ENCODE data around the gene KCNB1. TPM values are rescaled to one million over a fixed set of nuclear protein-coding genes. Genes with fewer than 3 reads are reported as not detected.

The KCNB1 gene
- total and polyA plus RNA-seq, 4 donors: under 0.01 to 3.4 (median 1.4) TPM

- no peak overlapping the region for H3K9ac ChIP-seq (ENCODE audit: low read depth in 1 of 2, low read length in 2 of 2)
- 62% methylated on average over 6 of the region's 6 CpGs for WGBS
- no peaks in the 10 kb centered on the region for H3K9me3 ChIP-seq (ENCODE audit: control insufficient read depth in 4 of 4, low read length in 3 of 4)
- no peak for DNase-seq (ENCODE audit: low spot score)
- H3K4me3 ChIP-seq (ENCODE audit: low read depth in 1 of 3, low read length in 3 of 3): no peak overlapping the region
- H3K36me3 ChIP-seq (ENCODE audit: control insufficient read depth in 4 of 4, insufficient read depth in 3 of 4, low read depth in 1 of 4, low read length in 3 of 4): no peaks in the 10 kb centered on the region
- TF ChIP-seq ZBTB33 (IDR thresholded peaks at IDR 0.05) (no peak), SP1 (IDR thresholded peaks at IDR 0.05) (no peak), ATF3 (IDR thresholded peaks at IDR 0.05) (no peak), YY1 (IDR thresholded peaks at IDR 0.05) (no peak), FOXA2 (IDR thresholded peaks at IDR 0.05) (no peak), JUND (IDR thresholded peaks at IDR 0.05) (no peak), MAX (IDR thresholded peaks at IDR 0.05) (no peak), CTCF (IDR thresholded peaks at IDR 0.05; ENCODE audit: low read depth, low read length, missing input control) (no peak), RAD21 (IDR thresholded peaks at IDR 0.05) (no peak), EGR1 (IDR thresholded peaks at IDR 0.05; ENCODE audit: low read depth in 2 of 2) (no peak), TAF1 (conservative IDR thresholded peaks at IDR 0.05) (no peak), FOXA1 (IDR thresholded peaks at IDR 0.05) (no peak), RXRA (IDR thresholded peaks at IDR 0.05) (no peak), HNF4G (IDR thresholded peaks at IDR 0.05) (no peak), NR2F2 (IDR thresholded peaks at IDR 0.05) (no peak), HNF4A (conservative IDR thresholded peaks at IDR 0.05) (no peak), GABPA (IDR thresholded peaks at IDR 0.05 in 1 of 2, conservative IDR thresholded peaks at IDR 0.05 in 1 of 2) (no peak)
- no peaks in the 10 kb centered on the region for H3K27me3 ChIP-seq (ENCODE audit: control insufficient read depth in 4 of 4, insufficient read depth in 4 of 4, low read length in 3 of 4)
- H3K4me1 ChIP-seq (ENCODE audit: control insufficient read depth in 4 of 4, insufficient read depth in 4 of 4, low read length in 3 of 4): peaks cover 3 to 8% (median 8%) of the 10 kb centered on the region in 4 donors
- H3K27ac ChIP-seq (ENCODE audit: low read depth in 1 of 2, low read length in 2 of 2): no peak overlapping the region
Measured at GRCh38 chr20:49380337-49380780, 102.1 kb downstream of the KCNB1 start.

GRCh38 chr20:49379338-49379737, 103.1 kb downstream of the KCNB1 start:
- Histone ChIP-seq H3K4me3 (ENCODE audit: low read depth in 1 of 3, low read length in 3 of 3) (no peak overlapping the region), H3K9me3 (ENCODE audit: control insufficient read depth in 4 of 4, low read length in 3 of 4) (no peaks in the 10 kb centered on the region), H3K36me3 (ENCODE audit: control insufficient read depth in 4 of 4, insufficient read depth in 3 of 4, low read depth in 1 of 4, low read length in 3 of 4) (no peaks in the 10 kb centered on the region), H3K9ac (ENCODE audit: low read depth in 1 of 2, low read length in 2 of 2) (no peak overlapping the region), H3K4me1 (ENCODE audit: control insufficient read depth in 4 of 4, insufficient read depth in 4 of 4, low read length in 3 of 4) (peaks cover 3 to 8% (median 8%) of the 10 kb centered on the region in 4 donors), H3K27ac (ENCODE audit: low read depth in 1 of 2, low read length in 2 of 2) (no peak overlapping the region), H3K27me3 (ENCODE audit: control insufficient read depth in 4 of 4, insufficient read depth in 4 of 4, low read length in 3 of 4) (no peaks in the 10 kb centered on the region)
- 85% methylated on average over 7 of the region's 7 CpGs for WGBS
- TF ChIP-seq FOXA1 (IDR thresholded peaks at IDR 0.05): no peak
- no peak for TF ChIP-seq RAD21 (IDR thresholded peaks at IDR 0.05)
- no peak for TF ChIP-seq REST (IDR thresholded peaks at IDR 0.05)
- no peak for TF ChIP-seq EGR1 (IDR thresholded peaks at IDR 0.05; ENCODE audit: low read depth in 2 of 2)
- TF ChIP-seq NR2F2 (IDR thresholded peaks at IDR 0.05): no peak
- no peak for TF ChIP-seq ATF3 (IDR thresholded peaks at IDR 0.05)
- no peak for TF ChIP-seq ZBTB33 (IDR thresholded peaks at IDR 0.05)
- TF ChIP-seq JUND (IDR thresholded peaks at IDR 0.05): no peak
- no peak for TF ChIP-seq RXRA (IDR thresholded peaks at IDR 0.05)
- no peak for TF ChIP-seq SP1 (IDR thresholded peaks at IDR 0.05)
- TF ChIP-seq YY1 (IDR thresholded peaks at IDR 0.05): no peak
- TF ChIP-seq HNF4G (IDR thresholded peaks at IDR 0.05): no peak
- TF ChIP-seq TAF1 (conservative IDR thresholded peaks at IDR 0.05): no peak
- TF ChIP-seq HNF4A (conservative IDR thresholded peaks at IDR 0.05): no peak
- TF ChIP-seq MAX (IDR thresholded peaks at IDR 0.05): no peak
- no peak for DNase-seq (ENCODE audit: low spot score)
